AG10803 (cell line): ENCODE results near the gene KYAT1.

Source experiments
- DNase-seq: peaks from one replicate; pipeline ENCODE4 v3.0.0; 2010; ENCODE audit warnings: low read depth
- H3K4me3 ChIP-seq: 2 replicates; pipeline ENCODE4 v1.5.1; 2011; ENCODE audit warnings: mild to moderate bottlenecking, low read length, control low read depth
- CTCF ChIP-seq: conservative IDR thresholded peaks from 2 replicates; pipeline ENCODE4 v1.5.1; 2011; ENCODE audit warnings: mild to moderate bottlenecking, low read length, control low read depth, inconsistent platforms

Gene KYAT1

DNA sequence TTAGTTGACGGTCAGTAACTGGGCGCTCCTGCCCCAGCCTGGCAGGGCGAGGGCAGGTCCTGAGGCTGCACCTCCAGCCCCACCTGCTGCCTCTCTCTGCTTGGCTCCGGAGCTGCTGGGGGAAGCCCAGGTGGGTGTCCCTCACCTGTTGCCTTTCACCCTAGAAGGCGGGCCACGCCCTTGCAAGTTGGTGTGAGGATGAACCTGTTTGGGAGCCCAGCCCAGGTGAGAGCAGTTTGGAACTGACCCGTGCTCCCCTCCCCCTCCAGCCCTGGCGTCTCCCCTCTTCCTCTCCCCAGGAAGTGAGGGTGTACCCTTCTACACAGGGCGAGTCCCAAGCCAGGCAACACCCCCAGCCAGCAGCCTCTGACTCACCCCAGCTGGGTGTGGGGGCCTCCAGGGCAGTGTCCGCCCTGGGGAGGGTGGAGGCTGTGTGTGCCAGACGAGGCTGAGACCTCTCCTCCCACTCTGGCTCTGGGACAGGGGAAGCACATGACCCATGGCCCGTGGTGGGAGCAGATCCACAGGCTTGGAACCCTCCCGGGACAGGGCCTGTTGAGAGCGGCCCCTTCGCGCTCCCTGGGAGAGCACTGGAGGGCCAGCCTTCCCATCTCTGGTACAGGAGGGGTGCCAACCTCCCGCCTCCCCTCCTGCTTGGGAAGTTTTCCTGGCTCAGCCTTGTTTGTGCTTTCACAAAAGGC is 10.6 kb upstream of the KYAT1 start:
- peak overlapping the region; percentile 40 for H3K4me3 ChIP-seq
- TF ChIP-seq CTCF, result no peak
- DNase-seq, result peak; percentile 88

- DNase-seq, result no peak
- H3K4me3 ChIP-seq, result no peak overlapping the region
- no peak for TF ChIP-seq CTCF
These were observed 9.8 kb upstream of the KYAT1 start for GRCh38 chr9:128891321-128892220.

DNA sequence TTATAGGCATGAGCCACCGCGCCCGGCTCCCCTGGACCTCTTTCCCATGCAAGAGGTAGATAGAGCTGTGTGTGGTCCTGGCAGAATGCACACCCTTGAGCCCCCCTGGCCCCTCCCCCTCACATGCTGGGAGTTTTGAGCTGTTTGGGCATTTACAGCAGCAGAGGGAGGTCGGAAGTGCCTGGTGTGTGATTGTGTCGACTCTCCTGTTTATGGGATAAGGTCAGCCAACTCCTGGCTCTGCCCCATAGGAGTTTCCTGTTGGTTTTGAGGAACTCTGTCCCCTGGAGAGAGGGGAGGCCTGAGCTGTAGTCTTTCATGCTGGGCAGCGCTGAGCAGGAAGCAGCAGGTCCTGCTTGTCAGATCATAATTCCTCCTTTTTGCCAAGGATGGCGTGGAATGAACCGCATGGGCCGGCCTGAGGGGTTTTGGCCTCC is 6.2 kb upstream of the KYAT1 start:
- no peak for TF ChIP-seq CTCF
- no peak overlapping the region for H3K4me3 ChIP-seq
- DNase-seq, result no peak

DNA sequence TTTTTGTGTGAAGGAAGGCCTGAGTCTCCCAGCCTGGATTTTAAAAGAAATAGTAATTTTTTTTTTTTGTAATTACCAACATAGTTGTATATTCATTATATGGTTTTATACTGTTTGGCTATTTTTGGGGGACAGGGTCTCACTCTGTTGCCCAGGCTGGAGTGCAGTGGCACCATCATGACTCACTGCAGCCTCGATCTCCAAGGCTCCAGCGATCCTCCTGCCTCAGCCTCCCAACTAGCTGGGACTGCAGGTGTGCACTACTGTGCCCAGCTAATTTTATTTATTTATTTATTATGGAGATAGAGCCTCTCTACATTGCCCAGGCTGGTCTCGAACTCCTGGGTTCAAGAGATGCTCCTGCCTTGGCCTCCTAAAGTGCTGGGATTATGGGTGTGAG is 5.3 kb upstream of the KYAT1 start:
- no peak for DNase-seq
- no peak for TF ChIP-seq CTCF
- H3K4me3 ChIP-seq, result no peak overlapping the region

DNA sequence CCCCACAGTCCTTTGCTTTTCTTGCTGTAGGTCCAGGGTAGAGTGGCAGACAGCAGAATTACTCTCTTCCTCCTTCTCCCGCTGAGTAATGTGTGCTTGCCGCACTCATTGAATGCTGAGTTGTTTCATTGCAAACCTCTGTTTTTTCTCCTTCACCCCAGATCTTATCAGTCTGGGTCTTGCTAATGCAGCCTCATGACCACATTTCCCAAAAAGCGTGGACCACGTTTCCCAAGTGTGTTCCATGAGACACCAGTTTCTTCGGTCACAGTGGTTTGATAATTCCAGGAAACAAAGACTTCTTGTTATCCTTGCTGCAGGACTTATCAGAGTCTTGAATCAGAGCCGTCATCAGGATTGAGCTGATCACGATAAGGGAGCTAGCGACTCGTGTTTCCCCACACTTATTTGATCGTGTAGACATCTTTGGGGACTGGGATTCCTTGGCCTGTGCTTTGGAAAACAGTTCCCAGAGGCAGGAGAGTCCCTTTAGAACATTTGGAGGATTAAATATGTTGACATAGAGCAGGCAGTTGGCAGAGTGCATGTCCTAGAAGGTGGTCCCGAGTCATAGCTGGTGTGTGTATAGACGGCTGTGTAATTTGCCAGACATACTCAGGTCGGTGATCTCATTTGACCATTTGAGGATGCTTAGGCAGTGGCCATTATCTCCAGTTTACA is 4.6 kb upstream of the KYAT1 start:
- H3K4me3 ChIP-seq, result no peak overlapping the region
- DNase-seq, result no peak
- no peak for TF ChIP-seq CTCF

DNA sequence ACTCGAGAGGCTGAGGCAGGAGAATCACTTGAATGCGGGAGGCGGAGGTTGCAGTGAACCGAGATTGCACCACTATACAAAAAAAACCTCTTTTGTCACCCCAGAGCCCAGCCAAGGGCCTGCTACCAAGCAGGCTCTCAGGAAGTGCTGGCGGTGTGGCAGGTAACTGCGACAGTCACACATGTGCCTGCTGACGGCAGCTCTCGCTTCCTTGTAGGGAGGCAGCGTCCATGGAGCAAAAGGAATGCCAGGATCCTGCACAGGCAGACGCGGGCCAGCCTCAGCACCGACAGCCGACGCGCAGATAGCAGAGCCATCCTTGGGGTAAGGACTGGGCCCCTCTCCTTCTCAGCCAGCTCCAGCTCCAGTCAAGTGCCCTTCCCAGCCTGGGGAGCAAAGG is 4.0 kb upstream of the KYAT1 start:
- no peak for TF ChIP-seq CTCF
- no peak overlapping the region for H3K4me3 ChIP-seq
- DNase-seq, result no peak
